ENCODE data around the gene ADGRL2. TPM values are rescaled to one million over a fixed set of nuclear protein-coding genes. Genes with fewer than 3 reads are reported as not detected.

The ADGRL2 gene
- total RNA-seq, 1 donor from 2014 or later, result 33.3 TPM

GRCh38 chr1:81954534-81955020 lies 153.8 kb downstream of the ADGRL2 start:
- intact Hi-C loops (cut with DNase I), result no loop called here
- DNase-seq (ENCODE audit: low spot score), result no peak

DNA sequence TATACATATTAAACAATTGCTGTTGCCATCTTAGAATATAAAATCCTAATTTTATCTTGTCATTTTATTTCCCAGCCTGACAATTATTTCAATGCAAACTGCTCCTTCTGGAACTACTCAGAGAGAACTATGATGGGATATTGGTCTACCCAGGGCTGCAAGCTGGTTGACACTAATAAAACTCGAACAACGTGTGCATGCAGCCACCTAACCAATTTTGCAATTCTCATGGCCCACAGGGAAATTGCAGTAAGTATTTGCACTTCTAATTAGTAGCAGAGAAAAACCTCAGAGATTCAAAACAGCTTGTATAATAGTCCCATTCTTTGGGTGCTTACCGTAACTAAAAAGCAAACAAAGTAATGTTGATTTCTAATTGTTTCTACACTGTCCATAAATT lies 167.2 kb downstream of the ADGRL2 start:
- no peak for DNase-seq (ENCODE audit: low spot score)
- intact Hi-C loops (cut with DNase I), result no loop called here

- DNase-seq (ENCODE audit: low spot score), result no peak
- intact Hi-C loops (cut with DNase I), result loop anchor here (10.0 kb wide), 1 partner anchor 156 kb away; no protein-coding TSS in a partner anchor
Measured at GRCh38 chr1:81970416-81970815, 169.7 kb downstream of the ADGRL2 start.

GRCh38 chr1:81974222-81974841 lies 173.6 kb downstream of the ADGRL2 start:
- intact Hi-C loops (cut with DNase I), result loop anchor here (10.0 kb wide), 1 partner anchor 160 kb away; no protein-coding TSS in a partner anchor
- DNase-seq (ENCODE audit: low spot score), result no peak

GRCh38 chr1:81974883-81975555 lies 174.3 kb downstream of the ADGRL2 start:
- intact Hi-C loops (cut with DNase I), result loop anchor here (10.0 kb wide), 1 partner anchor 160 kb away; no protein-coding TSS in a partner anchor
- DNase-seq (ENCODE audit: low spot score), result no peak

DNA sequence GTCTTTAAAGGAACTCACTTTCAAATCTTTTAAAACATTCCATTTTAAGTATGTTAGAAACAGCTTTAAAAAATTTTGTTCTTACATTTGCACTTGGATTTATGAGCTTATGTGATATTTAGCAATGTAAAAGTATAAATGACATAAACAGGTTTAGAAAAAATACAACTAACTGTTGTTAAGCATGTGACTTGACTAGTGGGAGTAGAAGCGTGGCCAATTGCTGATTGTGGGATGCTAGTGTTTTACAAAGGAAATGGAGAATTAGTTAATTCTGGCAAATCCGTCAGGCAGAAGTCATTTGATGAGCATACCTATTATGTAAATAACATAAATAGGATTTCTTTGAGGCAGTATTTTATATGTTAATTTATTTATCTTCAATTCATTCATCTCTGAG lies 175.8 kb downstream of the ADGRL2 start:
- intact Hi-C loops (cut with DNase I), result loop anchor here (10.0 kb wide), 1 partner anchor 162 kb away; no protein-coding TSS in a partner anchor

DNA sequence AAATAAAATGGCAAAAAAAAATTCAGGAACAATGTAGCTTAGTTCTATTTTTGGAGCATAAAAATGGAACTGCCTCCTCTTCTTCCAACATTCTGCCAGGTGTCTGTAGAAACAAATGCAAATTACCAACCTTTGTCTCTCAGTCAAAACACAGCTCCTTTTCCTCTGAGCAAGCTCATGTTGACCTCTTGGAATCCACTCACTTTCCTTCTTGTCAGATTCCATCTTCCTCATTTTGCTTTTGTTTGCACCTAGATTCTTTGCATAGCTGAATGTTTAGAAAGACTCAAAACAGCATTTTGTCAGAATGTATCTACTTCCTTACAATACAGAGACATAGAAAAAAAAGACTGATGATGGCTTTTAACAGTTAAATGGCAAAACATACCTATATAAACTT lies 178.2 kb downstream of the ADGRL2 start:
- intact Hi-C loops (cut with DNase I), result loop anchor here (10.0 kb wide), 1 partner anchor 164 kb away; no protein-coding TSS in a partner anchor
- no peak for DNase-seq (ENCODE audit: low spot score)

More for the DNA sequence above, 175.8 kb downstream of the ADGRL2 start:
- no peak for DNase-seq (ENCODE audit: low spot score)

DNA sequence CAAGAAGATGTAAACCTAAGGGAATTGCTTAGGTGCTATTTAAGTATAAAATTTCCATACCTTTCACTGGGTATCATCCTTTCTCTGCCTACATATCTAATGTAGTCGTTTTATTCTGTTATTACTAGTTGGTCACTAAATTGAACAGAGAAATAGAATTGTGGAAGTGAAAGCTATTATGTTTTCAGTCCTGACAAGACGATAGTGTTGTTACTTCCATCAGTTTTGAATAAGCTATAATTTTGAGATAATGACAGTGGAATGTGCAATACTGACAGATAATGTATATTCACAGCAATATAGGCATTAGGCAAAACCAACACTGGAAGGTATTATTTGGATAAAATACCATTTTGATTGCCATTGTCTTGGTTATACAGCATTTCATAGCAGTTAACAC lies 181.8 kb downstream of the ADGRL2 start:
- no peak for DNase-seq (ENCODE audit: low spot score)
- intact Hi-C loops (cut with DNase I), result no loop called here

DNA sequence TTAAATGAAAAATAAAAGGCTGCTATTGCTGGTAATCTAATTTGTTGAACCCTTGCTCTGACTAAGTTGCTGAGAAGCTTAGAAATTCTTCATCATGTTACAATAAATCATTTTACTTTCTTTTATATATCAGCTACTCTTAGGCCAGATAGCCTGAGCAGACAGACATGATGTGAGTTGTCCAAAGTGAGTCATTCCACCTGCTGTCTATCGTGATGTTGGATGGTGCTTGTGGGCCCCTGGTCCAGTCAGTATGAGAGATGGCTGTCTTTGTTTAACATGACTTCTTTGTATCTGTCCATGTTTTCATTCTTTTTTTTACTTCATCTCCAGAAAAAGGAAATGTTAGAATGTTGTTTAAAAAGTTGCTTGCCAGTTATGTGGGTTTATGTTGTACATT lies 188.8 kb downstream of the ADGRL2 start:
- no peak for DNase-seq (ENCODE audit: low spot score)
- intact Hi-C loops (cut with DNase I), result no loop called here

DNA sequence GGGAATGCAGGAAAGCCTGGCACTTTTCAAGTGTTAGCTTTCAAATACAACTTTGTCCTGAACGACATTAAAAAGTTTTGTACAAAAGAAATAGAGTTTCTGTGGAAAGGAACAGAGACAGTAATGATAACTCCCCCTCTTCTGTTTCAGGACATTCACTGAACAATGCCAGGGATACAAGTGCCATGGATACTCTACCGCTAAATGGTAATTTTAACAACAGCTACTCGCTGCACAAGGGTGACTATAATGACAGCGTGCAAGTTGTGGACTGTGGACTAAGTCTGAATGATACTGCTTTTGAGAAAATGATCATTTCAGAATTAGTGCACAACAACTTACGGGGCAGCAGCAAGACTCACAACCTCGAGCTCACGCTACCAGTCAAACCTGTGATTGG lies 189.5 kb downstream of the ADGRL2 start:
- intact Hi-C loops (cut with DNase I), result no loop called here
- DNase-seq (ENCODE audit: low spot score), result no peak

- intact Hi-C loops (cut with DNase I), result no loop called here
- no peak for DNase-seq (ENCODE audit: low spot score)
Measured at GRCh38 chr1:81998165-81998564, 197.4 kb downstream of the ADGRL2 start.

DNA sequence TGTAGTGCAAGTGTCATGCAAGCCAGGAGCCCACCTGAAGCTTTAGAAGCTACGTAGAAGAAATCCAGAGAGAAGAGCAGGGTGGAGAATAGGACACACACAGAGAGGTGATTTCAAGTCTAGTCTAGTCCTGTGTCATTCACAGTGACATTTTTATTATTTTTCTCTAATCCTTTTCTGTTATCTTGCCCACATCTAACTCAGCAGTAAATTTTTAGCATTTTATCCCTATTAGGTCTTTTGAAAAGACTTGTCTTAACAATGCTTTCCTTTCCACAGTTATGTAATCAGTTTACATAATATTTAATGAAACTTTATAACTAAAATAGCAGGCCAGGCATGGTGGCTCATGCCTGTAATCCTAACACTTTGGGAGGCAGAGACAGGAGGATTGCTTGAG lies 198.6 kb downstream of the ADGRL2 start:
- intact Hi-C loops (cut with DNase I), result no loop called here

GRCh38 chr1:82000221-82000620 lies 199.5 kb downstream of the ADGRL2 start:
- intact Hi-C loops (cut with DNase I), result no loop called here
- DNase-seq (ENCODE audit: low spot score), result no peak

More for the DNA sequence above, 198.6 kb downstream of the ADGRL2 start:
- no peak for DNase-seq (ENCODE audit: low spot score)

GRCh38 chr1:82001345-82001744 lies 200.6 kb downstream of the ADGRL2 start:
- DNase-seq (ENCODE audit: low spot score), result no peak
- intact Hi-C loops (cut with DNase I), result no loop called here

DNA sequence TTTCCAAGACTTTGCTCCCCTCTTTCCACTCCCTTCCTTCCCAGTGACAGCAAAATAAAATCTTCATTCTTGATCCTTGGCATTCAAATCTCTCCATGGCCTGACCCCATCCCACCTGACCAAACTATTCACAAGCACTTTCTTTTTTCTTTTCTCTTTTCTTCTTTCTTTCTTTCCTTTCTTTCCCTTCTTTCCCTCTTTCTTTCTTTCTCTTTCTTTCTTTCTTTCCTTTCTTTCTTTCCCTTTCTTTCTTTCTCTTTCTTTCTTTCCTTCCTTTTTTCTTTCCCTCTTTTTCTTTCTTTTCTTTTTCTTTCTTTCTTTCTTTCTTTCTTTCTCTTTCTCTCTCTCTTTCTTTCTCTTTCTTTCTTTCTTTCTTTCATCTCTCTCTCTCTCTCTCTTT lies 207.1 kb downstream of the ADGRL2 start:
- DNase-seq (ENCODE audit: low spot score), result no peak
- intact Hi-C loops (cut with DNase I), result no loop called here

DNA sequence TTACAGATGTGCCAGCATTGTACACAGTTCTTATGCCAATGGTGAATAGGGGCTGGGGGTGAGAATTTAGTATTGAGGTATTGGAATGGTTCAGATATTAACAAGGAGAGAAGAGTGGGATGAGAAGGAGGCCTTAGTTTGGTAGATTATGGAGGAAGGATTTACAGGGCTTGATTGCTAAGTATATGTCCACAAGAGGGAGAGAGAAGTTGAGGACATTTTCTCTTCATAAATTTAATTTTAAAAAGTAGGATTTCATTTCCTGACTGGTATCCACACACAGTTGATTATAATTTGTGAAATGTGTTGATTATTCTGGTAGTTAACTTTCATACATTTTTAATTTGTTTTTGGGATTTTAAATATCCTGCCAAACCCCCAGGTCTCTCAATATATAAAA lies 213.0 kb downstream of the ADGRL2 start:
- intact Hi-C loops (cut with DNase I), result no loop called here
- no peak for DNase-seq (ENCODE audit: low spot score)

GRCh38 chr1:82015444-82015843 lies 214.7 kb downstream of the ADGRL2 start:
- intact Hi-C loops (cut with DNase I), result no loop called here
- DNase-seq (ENCODE audit: low spot score), result no peak

DNA sequence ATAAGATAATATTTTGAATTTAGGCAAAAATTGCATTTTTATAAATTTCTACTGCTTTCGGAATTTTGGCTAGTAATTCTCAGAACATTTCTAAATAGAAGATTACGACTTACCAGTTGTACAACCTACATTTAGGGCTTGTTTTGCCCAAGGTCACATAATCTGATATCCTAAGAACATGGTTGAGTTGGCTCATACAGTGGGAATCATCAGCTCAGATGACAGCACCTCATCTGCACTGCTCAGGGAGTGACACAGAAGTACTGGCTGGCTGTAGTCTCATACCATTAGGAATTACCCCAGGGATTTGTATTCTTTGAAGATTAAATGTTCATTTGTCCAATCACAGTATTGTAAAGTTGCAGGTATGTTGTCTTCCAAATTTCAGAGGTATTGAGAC lies 217.6 kb downstream of the ADGRL2 start:
- intact Hi-C loops (cut with DNase I), result no loop called here
- no peak for DNase-seq (ENCODE audit: low spot score)

DNA sequence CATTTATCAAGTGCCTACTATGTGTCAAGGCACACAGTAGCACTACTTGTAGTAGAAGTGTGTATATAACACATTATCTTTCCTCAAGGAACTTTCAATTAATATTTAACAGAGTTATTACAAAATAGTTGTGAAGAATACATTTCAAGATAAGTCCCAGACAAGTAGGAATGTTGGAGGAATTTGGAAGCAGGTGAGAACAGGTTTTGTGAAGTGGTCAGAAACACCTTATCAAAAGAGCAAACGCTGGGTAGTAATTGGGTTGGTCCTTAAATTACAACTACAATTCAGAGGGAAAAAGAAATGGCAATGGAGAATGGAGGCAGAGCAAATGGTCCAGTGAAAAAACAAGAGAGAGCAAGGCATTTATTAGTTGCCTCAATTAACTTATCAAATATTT lies 218.8 kb downstream of the ADGRL2 start:
- no peak for DNase-seq (ENCODE audit: low spot score)
- intact Hi-C loops (cut with DNase I), result no loop called here

DNA sequence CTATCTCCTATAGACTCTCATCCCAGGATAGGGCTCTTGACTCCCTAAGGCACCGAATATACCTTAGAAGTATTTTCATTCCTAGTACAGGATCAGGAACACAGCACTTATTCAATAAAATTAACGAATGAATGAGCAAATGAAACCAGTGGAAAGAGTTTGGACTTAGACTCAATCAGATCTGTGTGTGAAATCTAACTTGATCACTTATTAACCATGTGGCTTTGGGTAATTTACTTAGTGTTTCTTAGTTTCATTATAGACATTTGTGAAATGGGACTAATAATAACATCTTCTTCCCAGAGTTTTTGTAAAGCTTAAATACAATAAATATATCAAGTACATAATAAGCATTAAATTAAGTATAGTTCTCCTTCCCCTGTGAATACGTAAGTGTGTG lies 230.1 kb downstream of the ADGRL2 start:
- no peak for DNase-seq (ENCODE audit: low spot score)
- intact Hi-C loops (cut with DNase I), result no loop called here

GRCh38 chr1:82032068-82032467 lies 231.3 kb downstream of the ADGRL2 start:
- intact Hi-C loops (cut with DNase I), result no loop called here
- no peak for DNase-seq (ENCODE audit: low spot score)

Data from cardiac septum (tissue), 1 donor.